RPMI7951 (cell line): ENCODE results near the gene DNAH5. TPM values are rescaled to one million over a fixed set of nuclear protein-coding genes. Genes with fewer than 3 reads are reported as not detected.

ENCODE experiments used
- DNase-seq: peaks from one replicate; pipeline ENCODE4 v3.0.0-alpha.2; 2012; ENCODE audit warnings: low read depth
- total RNA-seq: library from RNA; depleted of rRNA; stranded (reverse); fragments of >200 nt; shearing (Covaris generic); gene quantifications from 2 replicates; pipeline ENCODE4 v1.2.3, GENCODE V29; 2014

Gene DNAH5
- total RNA-seq, 1 experiment from 2014 or later: 0.96 TPM

- DNase-seq: no peak
These were observed 812 bp downstream of the DNAH5 start for GRCh38 chr5:13943676-13944075.

GRCh38 chr5:13941468-13941867, 3.0 kb downstream of the DNAH5 start:
- DNase-seq: no peak

- no peak for DNase-seq
These were observed 4.8 kb downstream of the DNAH5 start for GRCh38 chr5:13939638-13940037.

GRCh38 chr5:13934921-13935320, 9.6 kb downstream of the DNAH5 start:
- DNase-seq: no peak

- no peak for DNase-seq
These were observed 10.4 kb downstream of the DNAH5 start for GRCh38 chr5:13934125-13934524.

GRCh38 chr5:13932561-13932960, 11.9 kb downstream of the DNAH5 start:
- DNase-seq: no peak

- no peak for DNase-seq
These were observed 12.5 kb downstream of the DNAH5 start for GRCh38 chr5:13932011-13932410.

GRCh38 chr5:13930541-13931171, 13.8 kb downstream of the DNAH5 start:
- DNase-seq: peak; percentile 8

GRCh38 chr5:13926731-13927130, 17.8 kb downstream of the DNAH5 start:
- no peak for DNase-seq

GRCh38 chr5:13921578-13921977, 22.9 kb downstream of the DNAH5 start:
- DNase-seq: peak; percentile 6

GRCh38 chr5:13919786-13920185, 24.7 kb downstream of the DNAH5 start:
- no peak for DNase-seq

- DNase-seq: no peak
These were observed 25.4 kb downstream of the DNAH5 start for GRCh38 chr5:13919087-13919486.

GRCh38 chr5:13917061-13917460, 27.4 kb downstream of the DNAH5 start:
- no peak for DNase-seq

- DNase-seq: peak; percentile 3
These were observed 30.5 kb downstream of the DNAH5 start for GRCh38 chr5:13913962-13914361.

- peak; percentile 27 for DNase-seq
These were observed 33.7 kb downstream of the DNAH5 start for GRCh38 chr5:13910637-13911288.

- no peak for DNase-seq
These were observed 34.3 kb downstream of the DNAH5 start for GRCh38 chr5:13910201-13910600.

GRCh38 chr5:13909271-13909670, 35.2 kb downstream of the DNAH5 start:
- DNase-seq: no peak

GRCh38 chr5:13898569-13898968, 45.9 kb downstream of the DNAH5 start:
- DNase-seq: no peak

GRCh38 chr5:13878357-13878756, 66.1 kb downstream of the DNAH5 start:
- DNase-seq: no peak

GRCh38 chr5:13866792-13867191, 77.7 kb downstream of the DNAH5 start:
- DNase-seq: peak; percentile 53

- DNase-seq: no peak
These were observed 79.2 kb downstream of the DNAH5 start for GRCh38 chr5:13865312-13865711.

GRCh38 chr5:13860146-13860545, 84.3 kb downstream of the DNAH5 start:
- no peak for DNase-seq

GRCh38 chr5:13859270-13860065, 85.0 kb downstream of the DNAH5 start:
- no peak for DNase-seq
